ENCODE results near the gene COX6B1. TPM values are rescaled to one million over a fixed set of nuclear protein-coding genes. Genes with fewer than 3 reads are reported as not detected.

COX6B1 gene
- total RNA-seq, 4 donors from 2014 or later = 462 to 930 (median 787) TPM

DNA sequence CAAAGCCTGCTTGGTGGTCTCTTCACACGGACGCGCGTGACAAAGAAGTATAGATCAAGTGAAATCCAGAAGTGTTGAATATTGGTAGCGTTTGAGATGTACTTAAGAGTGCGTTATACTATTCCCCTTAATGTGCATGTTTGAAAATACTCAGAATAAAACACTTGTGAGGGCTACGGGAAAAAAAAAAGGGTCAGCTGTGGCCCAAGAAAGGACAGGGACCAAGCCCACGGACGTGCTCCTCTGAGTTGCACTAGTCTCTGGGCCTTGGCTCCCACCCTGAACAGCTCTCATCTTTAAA is 19.9 kb upstream of the COX6B1 start:
- H3K36me3 ChIP-seq = peaks cover 0 to 29% (median 0%) of the 10 kb centered on the region in 3 donors
- no peaks in the 10 kb centered on the region for H3K9me3 ChIP-seq
- peak overlapping the region; percentile 85 to 96 (median 88) for H3K27ac ChIP-seq
- no peak for DNase-seq
- H3K4me1 ChIP-seq = peaks cover 0 to 11% (median 7%) of the 10 kb centered on the region in 4 donors
- TF ChIP-seq, protein P1, sequence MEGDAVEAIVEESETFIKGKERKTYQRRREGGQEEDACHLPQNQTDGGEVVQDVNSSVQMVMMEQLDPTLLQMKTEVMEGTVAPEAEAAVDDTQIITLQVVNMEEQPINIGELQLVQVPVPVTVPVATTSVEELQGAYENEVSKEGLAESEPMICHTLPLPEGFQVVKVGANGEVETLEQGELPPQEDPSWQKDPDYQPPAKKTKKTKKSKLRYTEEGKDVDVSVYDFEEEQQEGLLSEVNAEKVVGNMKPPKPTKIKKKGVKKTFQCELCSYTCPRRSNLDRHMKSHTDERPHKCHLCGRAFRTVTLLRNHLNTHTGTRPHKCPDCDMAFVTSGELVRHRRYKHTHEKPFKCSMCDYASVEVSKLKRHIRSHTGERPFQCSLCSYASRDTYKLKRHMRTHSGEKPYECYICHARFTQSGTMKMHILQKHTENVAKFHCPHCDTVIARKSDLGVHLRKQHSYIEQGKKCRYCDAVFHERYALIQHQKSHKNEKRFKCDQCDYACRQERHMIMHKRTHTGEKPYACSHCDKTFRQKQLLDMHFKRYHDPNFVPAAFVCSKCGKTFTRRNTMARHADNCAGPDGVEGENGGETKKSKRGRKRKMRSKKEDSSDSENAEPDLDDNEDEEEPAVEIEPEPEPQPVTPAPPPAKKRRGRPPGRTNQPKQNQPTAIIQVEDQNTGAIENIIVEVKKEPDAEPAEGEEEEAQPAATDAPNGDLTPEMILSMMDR (IDR thresholded peaks at IDR 0.05) = no peak
- no peak for TF ChIP-seq POLR2A (IDR thresholded peaks at IDR 0.05)
- H3K4me3 ChIP-seq = peak overlapping the region; percentile 57 to 100 (median 72)
- H3K27me3 ChIP-seq = no peaks in the 10 kb centered on the region

DNA sequence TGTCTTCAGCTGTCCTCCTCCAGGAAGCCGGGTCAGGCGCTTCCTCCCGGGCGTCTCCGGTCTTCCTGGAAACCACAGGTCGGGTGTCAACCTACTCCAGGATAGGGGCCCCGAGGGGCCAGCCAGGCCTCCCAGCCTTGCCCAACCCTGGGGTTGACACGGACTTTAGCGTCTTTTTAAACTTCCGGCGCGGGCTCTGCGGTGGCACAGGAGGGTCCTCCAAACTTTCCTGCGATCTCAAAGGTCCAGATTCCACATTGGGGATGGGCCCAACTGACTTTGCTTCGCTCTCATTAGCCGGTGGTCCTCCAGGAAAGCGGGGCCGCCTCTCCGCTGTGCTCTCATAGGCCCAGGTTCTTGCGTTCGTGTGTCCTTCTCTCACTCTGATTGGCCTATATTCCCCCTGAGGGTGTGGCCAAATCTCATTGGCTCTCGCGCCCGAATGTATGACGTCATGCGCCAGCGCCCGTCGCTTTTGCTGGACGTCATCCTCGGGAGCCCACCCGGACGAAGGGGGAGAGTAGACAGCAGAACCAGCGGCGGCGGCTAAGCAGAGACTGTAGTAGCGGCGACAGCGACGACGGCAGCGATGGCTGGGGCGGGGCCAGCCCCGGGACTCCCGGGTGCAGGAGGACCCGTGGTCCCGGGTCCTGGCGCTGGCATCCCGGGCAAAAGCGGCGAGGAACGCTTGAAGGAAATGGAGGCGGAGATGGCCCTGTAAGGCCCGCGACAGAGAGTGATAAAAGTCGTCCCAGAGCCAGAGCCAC is 19.4 kb upstream of the COX6B1 start, which contains the start of gene RBM42:
Gene RBM42, plus strand, starts transcription at position 472 of the 767 bp plus-strand sequence. Its CDS starts 118 bp downstream, at position 590.
- Histone ChIP-seq H3K9me3 (no peaks in the 10 kb centered on the region), H3K4me1 (peaks cover 0 to 11% (median 7%) of the 10 kb centered on the region in 4 donors), H3K4me3 (peak within 1 kb of the TSS; percentile 57 to 100 (median 72)), H3K36me3 (peaks cover 0 to 34% (median 0%) of the 10 kb centered on the region in 3 donors), H3K27ac (peak within 1 kb of the TSS; percentile 85 to 96 (median 88)), H3K27me3 (no peaks in the 10 kb centered on the region)
- TF ChIP-seq, protein P1 (IDR thresholded peaks at IDR 0.05) = peak in 1 of 6 experiments; percentile 26
- TF ChIP-seq POLR2A (IDR thresholded peaks at IDR 0.05) = peak; percentile 57 to 82
- peak; percentile 96 to 98 (median 96) for DNase-seq

DNA sequence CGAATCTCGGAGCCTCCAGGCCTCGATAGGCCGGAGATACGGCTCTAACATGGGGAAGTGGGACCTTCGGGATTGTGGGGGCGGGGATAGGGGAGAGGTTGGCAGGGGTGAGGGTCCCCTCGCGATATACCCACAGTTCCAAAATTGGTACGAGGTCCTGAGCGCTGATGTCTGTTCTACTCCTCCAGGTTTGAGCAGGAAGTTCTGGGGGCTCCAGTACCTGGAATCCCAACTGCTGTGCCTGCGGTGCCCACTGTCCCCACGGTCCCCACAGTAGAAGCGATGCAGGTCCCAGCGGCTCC is 18.8 kb upstream of the COX6B1 start:
- Histone ChIP-seq H3K27me3 (no peaks in the 10 kb centered on the region), H3K36me3 (peaks cover 0 to 39% (median 0%) of the 10 kb centered on the region in 3 donors), H3K9me3 (no peaks in the 10 kb centered on the region), H3K27ac (peak overlapping the region; percentile 85 to 96 (median 88)), H3K4me1 (peaks cover 0 to 11% (median 7%) of the 10 kb centered on the region in 4 donors), H3K4me3 (peak overlapping the region; percentile 57 to 100 (median 72))
- TF ChIP-seq POLR2A (IDR thresholded peaks at IDR 0.05) = no peak
- TF ChIP-seq, protein P1 (IDR thresholded peaks at IDR 0.05) = no peak
- DNase-seq = no peak

DNA sequence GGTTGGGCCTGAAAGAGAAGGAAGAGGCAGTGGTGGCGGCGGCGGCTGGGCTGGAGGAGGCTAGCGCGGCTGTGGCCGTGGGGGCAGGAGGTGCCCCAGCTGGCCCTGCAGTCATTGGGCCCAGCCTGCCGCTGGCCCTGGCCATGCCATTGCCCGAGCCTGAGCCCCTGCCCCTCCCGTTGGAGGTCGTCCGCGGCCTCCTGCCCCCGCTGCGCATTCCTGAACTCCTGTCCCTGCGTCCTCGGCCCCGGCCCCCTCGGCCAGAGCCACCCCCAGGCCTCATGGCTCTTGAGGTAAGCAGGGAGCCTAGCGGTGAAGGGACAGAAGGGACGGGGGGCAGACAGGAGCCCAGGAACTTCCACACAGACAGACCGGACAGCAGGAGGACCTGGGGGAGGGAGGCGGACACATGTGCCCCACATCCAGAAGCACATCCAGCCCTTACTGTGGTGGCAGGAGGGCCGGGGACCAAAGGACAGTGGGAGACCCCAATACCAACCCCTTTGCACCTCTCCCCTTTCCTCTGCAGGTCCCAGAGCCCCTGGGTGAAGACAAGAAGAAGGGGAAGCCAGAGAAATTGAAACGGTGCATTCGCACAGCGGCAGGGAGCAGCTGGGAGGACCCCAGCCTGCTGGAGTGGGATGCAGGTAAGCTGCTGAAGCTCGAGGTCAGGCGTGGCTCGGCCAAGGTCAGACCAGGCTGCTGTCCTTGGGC is 14.2 kb upstream of the COX6B1 start:
- TF ChIP-seq POLR2A (IDR thresholded peaks at IDR 0.05) = no peak
- TF ChIP-seq, protein P1 (IDR thresholded peaks at IDR 0.05) = no peak

DNA sequence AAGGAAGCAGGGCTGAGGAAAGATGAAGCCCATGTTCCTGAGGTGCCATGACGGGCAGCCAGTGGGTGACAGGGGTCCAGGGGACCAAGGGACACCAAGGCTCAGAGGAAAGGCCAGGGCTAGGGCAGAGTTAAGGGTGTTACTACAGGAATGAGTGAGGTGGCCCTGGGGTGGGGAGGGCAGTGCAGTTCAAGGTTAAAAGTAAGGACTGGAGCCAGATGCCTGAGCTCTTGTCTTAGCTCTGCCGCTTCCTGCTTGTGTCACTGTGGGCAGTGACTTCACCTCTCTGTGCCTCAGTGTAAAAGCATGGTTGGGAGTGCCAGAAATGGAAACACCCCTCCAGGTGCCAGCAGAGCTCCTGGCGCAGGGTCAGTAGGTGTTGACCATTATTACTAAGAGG is 11.5 kb upstream of the COX6B1 start:
- Histone ChIP-seq H3K27me3 (no peaks in the 10 kb centered on the region), H3K4me3 (no peak overlapping the region), H3K36me3 (peaks cover 0 to 66% (median 0%) of the 10 kb centered on the region in 3 donors), H3K4me1 (peaks cover 0 to 3% (median 0%) of the 10 kb centered on the region in 4 donors), H3K27ac (no peak overlapping the region), H3K9me3 (no peaks in the 10 kb centered on the region)
- no peak for DNase-seq
- TF ChIP-seq, protein P1 (IDR thresholded peaks at IDR 0.05) = no peak
- no peak for TF ChIP-seq POLR2A (IDR thresholded peaks at IDR 0.05)

More for the DNA sequence above, 14.2 kb upstream of the COX6B1 start:
- H3K27me3 ChIP-seq = no peaks in the 10 kb centered on the region
- DNase-seq = no peak
- H3K36me3 ChIP-seq = peaks cover 0 to 79% (median 0%) of the 10 kb centered on the region in 3 donors
- no peaks in the 10 kb centered on the region for H3K9me3 ChIP-seq
- H3K4me1 ChIP-seq = peaks cover 0 to 9% (median 6%) of the 10 kb centered on the region in 4 donors
- no peak overlapping the region for H3K27ac ChIP-seq
- H3K4me3 ChIP-seq = no peak overlapping the region

Measured in Peyer's patch (tissue), 4 donors.